Fibroblast of skin of scalp (primary cell): ENCODE results near the gene RGS10.
"Not testable (repeated sequence)": the region's sequence is repeated elsewhere in the genome, so short reads cannot be mapped to it uniquely, and the experiment has no call there.

Experiments
- DNase-seq: peaks from one replicate; pipeline ENCODE4 v3.0.0-alpha.2; 2013

The RGS10 gene

GRCh38 chr10:119466655-119467054 lies 75.9 kb downstream of the RGS10 start:
- no peak for DNase-seq

GRCh38 chr10:119466076-119466475 lies 76.4 kb downstream of the RGS10 start:
- DNase-seq: no peak

- no peak for DNase-seq
Measured at GRCh38 chr10:119465085-119465484, 77.4 kb downstream of the RGS10 start.

DNA sequence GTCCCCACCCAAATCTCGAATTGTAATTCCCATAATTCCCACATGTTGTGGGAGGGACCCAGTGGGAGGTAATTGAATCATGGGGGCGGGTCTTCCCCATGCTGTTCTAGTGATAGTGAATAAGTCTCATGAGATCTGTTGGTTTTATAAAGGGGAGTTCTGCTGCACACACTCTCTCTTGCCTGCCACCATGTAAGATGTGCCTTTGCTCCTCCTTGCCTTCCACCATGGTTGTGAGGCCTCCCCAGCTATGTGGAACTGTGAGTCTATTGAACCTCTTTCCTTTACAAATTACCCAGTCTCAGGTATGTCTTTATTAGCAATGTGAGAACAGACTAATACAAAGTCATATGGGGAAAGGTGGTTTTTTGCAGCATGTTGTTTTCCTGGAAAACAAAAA lies 79.3 kb downstream of the RGS10 start:
- not testable (repeated sequence) for DNase-seq

- no peak for DNase-seq
Measured at GRCh38 chr10:119462773-119463172, 79.7 kb downstream of the RGS10 start.

GRCh38 chr10:119461923-119462322 lies 80.6 kb downstream of the RGS10 start:
- no peak for DNase-seq

- no peak for DNase-seq
Measured at GRCh38 chr10:119461380-119461779, 81.1 kb downstream of the RGS10 start.

DNA sequence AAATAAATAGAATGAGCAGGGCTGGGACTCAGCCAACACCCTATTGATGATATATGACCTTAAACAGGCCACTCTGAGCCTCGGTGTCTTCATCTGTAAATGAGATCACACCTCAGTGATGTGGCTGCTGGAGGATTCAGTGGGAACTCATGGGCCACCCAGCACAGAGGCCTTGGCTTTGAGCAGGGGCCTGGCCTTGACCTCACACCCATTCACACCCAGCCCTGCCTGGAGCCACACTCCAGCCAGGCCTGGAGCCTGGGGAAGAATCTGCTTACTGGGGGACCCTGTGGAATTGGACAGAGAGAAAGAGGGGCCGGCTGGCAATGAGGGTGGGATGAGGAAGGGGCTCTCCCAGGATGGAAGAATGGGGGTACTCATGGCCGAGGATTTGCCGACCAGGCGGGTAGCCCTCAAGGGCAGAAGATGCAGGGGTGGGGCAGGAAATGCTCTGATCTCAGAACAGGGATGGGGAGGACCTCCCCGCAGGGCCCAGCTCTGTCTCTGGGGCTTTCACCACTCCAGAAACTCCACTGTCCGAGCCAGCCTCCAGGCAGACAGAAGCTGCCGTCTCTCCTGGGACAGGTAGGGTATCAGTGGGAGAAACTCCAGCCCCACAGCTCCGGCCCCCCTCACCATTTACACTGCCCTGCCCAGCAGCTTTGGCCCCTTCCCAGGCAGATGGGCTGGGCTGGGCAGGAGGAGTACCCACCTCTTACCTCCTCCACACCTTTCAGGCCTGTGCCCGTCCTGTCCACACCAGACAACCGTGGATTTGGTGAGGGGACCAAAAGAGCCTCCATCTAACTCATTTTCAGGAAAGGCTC lies 81.9 kb downstream of the RGS10 start:
- DNase-seq: no peak

DNA sequence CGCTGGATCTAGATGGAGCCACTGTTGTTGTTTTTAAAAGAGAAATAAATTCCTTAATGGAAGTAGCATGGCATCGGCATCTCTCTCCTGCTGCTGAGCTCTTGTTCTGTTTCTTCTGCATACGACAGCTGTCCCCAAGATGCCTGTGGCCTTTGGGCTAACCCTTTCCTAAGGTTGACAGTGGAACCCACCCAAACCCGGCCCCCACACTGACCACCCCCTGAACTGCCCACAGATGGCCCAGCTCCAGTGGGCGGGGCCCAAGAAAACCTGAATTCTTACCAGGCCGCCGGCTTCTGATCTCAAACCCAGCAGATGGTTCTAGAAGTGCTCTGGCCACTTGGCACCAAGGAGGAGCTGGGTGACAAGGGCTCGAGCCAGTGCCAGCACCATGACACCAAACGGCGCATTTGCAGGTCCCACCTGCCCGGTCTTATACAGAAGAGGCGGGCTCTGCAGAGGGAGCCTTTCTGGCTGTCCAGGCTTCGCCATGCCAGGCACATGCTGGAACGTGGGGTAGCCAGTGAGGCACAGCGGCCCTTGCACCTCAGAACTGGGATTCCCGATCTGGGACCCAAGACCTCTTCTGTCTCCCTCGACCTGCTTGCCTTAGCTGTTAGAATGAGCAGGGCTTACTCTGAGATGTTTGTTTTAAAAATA lies 82.7 kb downstream of the RGS10 start:
- no peak for DNase-seq

GRCh38 chr10:119457966-119458766 lies 84.4 kb downstream of the RGS10 start:
- DNase-seq: no peak

GRCh38 chr10:119456435-119456810 lies 86.1 kb downstream of the RGS10 start:
- DNase-seq: no peak

- no peak for DNase-seq
Measured at GRCh38 chr10:119455609-119456434, 86.7 kb downstream of the RGS10 start.

GRCh38 chr10:119454990-119455389 lies 87.5 kb downstream of the RGS10 start:
- no peak for DNase-seq

DNA sequence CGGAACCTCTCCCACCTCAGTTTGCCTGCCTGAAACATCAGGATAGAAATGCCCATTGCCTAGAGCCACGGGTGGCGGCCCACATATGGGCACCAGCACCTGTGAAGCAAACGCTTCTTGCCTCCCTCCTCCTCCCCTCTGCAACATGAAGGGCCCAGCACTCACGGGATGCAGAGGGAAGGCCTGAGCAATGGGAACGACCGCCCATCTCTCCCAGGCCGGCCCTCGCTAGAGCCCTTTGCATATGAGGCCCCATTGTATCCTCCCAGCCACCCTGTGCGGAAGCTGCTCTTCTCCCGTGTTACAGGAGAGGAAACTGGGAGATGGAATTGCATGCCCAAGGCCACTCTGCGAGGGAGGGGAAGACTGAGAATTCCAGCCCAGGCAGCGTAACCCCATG lies 88.2 kb downstream of the RGS10 start:
- no peak for DNase-seq

- no peak for DNase-seq
Measured at GRCh38 chr10:119453313-119453712, 89.2 kb downstream of the RGS10 start.

GRCh38 chr10:119452396-119452795 lies 90.1 kb downstream of the RGS10 start:
- DNase-seq: no peak

DNA sequence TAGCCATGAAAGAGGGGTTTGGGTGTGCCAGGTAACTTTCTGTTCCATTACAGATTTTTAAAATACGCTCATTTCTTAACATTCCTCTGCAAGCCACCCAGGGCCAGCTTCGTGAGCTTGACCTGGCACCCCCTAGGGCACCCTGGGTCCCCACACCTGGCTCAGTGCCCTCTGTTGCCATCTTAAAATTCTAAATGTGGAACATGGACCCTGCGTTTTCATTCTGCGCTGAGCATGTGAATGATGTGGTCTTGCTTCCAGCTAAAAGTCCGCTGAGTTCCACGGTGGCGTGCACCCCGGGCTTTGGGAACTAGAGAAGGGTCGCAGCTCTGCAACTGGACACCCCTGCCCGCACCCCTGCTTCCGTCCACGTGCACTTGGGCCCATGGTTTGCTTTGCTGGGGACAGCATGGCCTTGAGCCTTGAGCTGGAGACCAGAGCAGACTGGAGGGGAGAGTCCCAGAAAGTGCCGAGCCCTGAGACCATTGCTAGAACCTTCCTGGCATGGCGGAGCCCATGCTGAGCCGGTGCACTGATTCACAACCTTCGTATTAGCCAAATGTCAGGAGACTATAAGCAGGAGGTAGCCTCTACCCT lies 91.1 kb downstream of the RGS10 start:
- DNase-seq: no peak

DNA sequence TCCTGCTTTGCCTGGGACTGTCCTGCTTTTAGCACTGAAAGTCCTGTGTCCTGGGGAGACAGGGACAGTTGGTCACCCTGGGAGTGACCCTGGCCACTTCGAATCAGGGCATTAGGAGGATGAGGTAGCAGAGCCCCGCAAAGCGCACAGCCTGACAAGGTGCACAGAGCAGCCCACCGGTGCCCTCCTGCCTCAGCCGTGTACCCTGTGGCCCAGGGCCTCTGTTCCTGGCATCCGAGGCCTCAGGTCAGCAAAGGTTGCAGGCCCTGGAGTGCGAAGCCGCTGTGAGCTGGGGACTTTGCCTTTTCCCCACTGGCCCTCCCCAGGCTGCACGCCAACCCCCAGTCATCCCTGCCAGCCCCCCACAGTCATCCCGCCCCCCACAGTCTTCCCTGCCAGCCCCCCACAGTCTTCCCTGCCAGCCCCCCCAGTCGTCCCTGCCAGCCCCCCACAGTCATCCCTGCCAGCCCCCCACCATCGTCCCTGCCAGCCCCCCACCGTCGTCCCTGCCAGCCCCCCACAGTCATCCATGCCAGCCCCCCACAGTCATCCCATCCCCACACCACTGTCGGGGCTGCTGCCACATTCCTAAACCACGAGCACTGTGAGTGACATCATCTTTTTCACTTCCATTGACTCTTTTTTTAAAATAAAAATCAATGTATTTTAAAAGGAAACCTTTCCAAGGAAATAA lies 91.8 kb downstream of the RGS10 start:
- DNase-seq: peak; percentile 29
